GM12878 (cell line): ENCODE measurements around the gene NHSL2.

Source experiments
- CHD1 ChIP-seq: IDR thresholded peaks from 2 replicates; pipeline ENCODE4 v1.6.1; 2012; ENCODE audit warnings: low read depth, low read length, improper control_type of control experiment
- E2F4 ChIP-seq: IDR thresholded peaks from 2 replicates; pipeline ENCODE4 v1.6.1; 2012; ENCODE audit warnings: low read depth, low read length, improper control_type of control experiment
- EP300 ChIP-seq, 2 experiments: fragments of 150-350 bp in 1 of 2; IDR thresholded peaks; 2 replicates each; pipeline ENCODE4 v1.6.1; 2011 to 2012; ENCODE audit warnings: low read depth in 2 of 2, low read length in 2 of 2, borderline replicate concordance in 1 of 2, improper control_type of control experiment in 1 of 2, inconsistent platforms in 1 of 2; ENCODE audit not compliant: control insufficient read depth in 1 of 2
- FOS ChIP-seq: IDR thresholded peaks from 3 replicates; pipeline ENCODE4 v1.6.1; 2011; ENCODE audit warnings: borderline replicate concordance; ENCODE audit not compliant: insufficient read length; ENCODE audit errors: extremely low read depth
- POLR2AphosphoS5 ChIP-seq: IDR thresholded peaks from 2 replicates; pipeline ENCODE4 v1.6.1; 2011; ENCODE audit warnings: mild to moderate bottlenecking, low read length, inconsistent platforms
- SIN3A ChIP-seq: IDR thresholded peaks from 2 replicates; pipeline ENCODE4 v1.6.1; 2012; ENCODE audit warnings: low read depth, low read length, improper control_type of control experiment
- ZNF592 ChIP-seq: fragments of 450-650 bp; IDR thresholded peaks from 2 replicates; pipeline ENCODE4 v1.6.1; 2017; ENCODE audit warnings: mild to moderate bottlenecking, moderate library complexity

- TF ChIP-seq ZNF592, result no peak
- TF ChIP-seq SIN3A, result no peak
- no peak for TF ChIP-seq FOS
- TF ChIP-seq POLR2AphosphoS5, result no peak
- no peak for TF ChIP-seq CHD1
- TF ChIP-seq EP300 (IDR thresholded peaks at IDR 0.05; ENCODE audit: borderline replicate concordance in 1 of 2, control insufficient read depth in 1 of 2, low read depth in 2 of 2, low read length in 2 of 2), result no peak
- no peak for TF ChIP-seq E2F4
Observed at GRCh38 chrX:72086995-72087394, 176.3 kb downstream of the NHSL2 start.
